WTC11 (cell line): ENCODE measurements around the gene SELENOV. TPM values are rescaled to one million over a fixed set of nuclear protein-coding genes. Genes with fewer than 3 reads are reported as not detected.

Source experiments
- ATAC-seq: fragments of 200-7000 bp; cut with Tn5 transposase; 2 replicates; pipeline ENCODE4 v1.10.0; 2021; ENCODE audit warnings: mild to moderate bottlenecking, moderate library complexity
- CTCF ChIA-PET: fragments of 300-600 bp; sonication (Branson Sonifier 250); formaldehyde crosslinking; loops from one replicate; lab custom pipeline; 2021; ENCODE audit warnings: antibody characterized with exemption; lab: Charles Lee
- POLR2A ChIA-PET: fragments of 350-600 bp; sonication (Branson Sonifier 250); formaldehyde crosslinking; loops from one replicate; lab custom pipeline; 2021; ENCODE audit warnings: antibody characterized with exemption; lab: Charles Lee
- DNase-seq: peaks from one replicate; pipeline ENCODE4 v3.0.0; 2021; ENCODE audit warnings: low spot score
- H3K27ac Mint-ChIP-seq: 2 replicates; pipeline ENCODE4 v1.8.0; 2021; ENCODE audit warnings: mixed read lengths
- H3K27me3 Mint-ChIP-seq: 2 replicates; pipeline ENCODE4 v1.8.0; 2021; ENCODE audit warnings: low read depth, mild to moderate bottlenecking, moderate library complexity, mixed read lengths
- H3K36me3 Mint-ChIP-seq: 2 replicates; pipeline ENCODE4 v1.8.0; 2021; ENCODE audit warnings: mixed read lengths
- H3K4me1 Mint-ChIP-seq: 2 replicates; pipeline ENCODE4 v1.8.0; 2022; ENCODE audit warnings: mixed read lengths
- H3K4me3 Mint-ChIP-seq: 2 replicates; pipeline ENCODE4 v1.8.0; 2021; ENCODE audit warnings: mild to moderate bottlenecking, moderate library complexity, mixed read lengths
- H3K9me3 Mint-ChIP-seq: 2 replicates; pipeline ENCODE4 v1.8.0; 2021; ENCODE audit warnings: mixed read lengths
- ATF2 ChIP-seq: sonication (generic); formaldehyde crosslinking; IDR thresholded peaks from 2 replicates; pipeline ENCODE4 v1.8.1; 2022; ENCODE audit warnings: low read depth, missing genetic modification reagents, borderline replicate concordance
- ATF3 ChIP-seq: sonication (generic); formaldehyde crosslinking; conservative IDR thresholded peaks from 2 replicates; pipeline ENCODE4 v1.8.1; 2022; ENCODE audit warnings: mild to moderate bottlenecking, missing genetic modification reagents
- CREM ChIP-seq: sonication (generic); formaldehyde crosslinking; IDR thresholded peaks from 2 replicates; pipeline ENCODE4 v1.8.1; 2022; ENCODE audit warnings: mild to moderate bottlenecking, missing genetic modification reagents, moderate library complexity
- ELF4 ChIP-seq: sonication (generic); formaldehyde crosslinking; IDR thresholded peaks from 2 replicates; pipeline ENCODE4 v1.8.1; 2022; ENCODE audit warnings: low read depth, mild to moderate bottlenecking, moderate library complexity, missing genetic modification reagents
- FOXJ3 ChIP-seq: sonication (generic); formaldehyde crosslinking; IDR thresholded peaks from 2 replicates; pipeline ENCODE4 v1.9.0; 2021; ENCODE audit warnings: missing genetic modification reagents, mild to moderate bottlenecking, borderline replicate concordance
- GABPB1 ChIP-seq: sonication (generic); formaldehyde crosslinking; IDR thresholded peaks from 2 replicates; pipeline ENCODE4 v1.8.1; 2023; ENCODE audit warnings: mild to moderate bottlenecking, missing genetic modification reagents
- IRF1 ChIP-seq: sonication (generic); formaldehyde crosslinking; IDR thresholded peaks from 2 replicates; pipeline ENCODE4 v1.8.0; 2023; ENCODE audit warnings: missing genetic modification reagents
- KAT7 ChIP-seq: sonication (generic); formaldehyde crosslinking; IDR thresholded peaks from 2 replicates; pipeline ENCODE4 v1.8.1; 2023; ENCODE audit warnings: missing genetic modification reagents, mild to moderate bottlenecking, borderline replicate concordance
- NR2C2 ChIP-seq: sonication (generic); formaldehyde crosslinking; IDR thresholded peaks from 2 replicates; pipeline ENCODE4 v1.8.0; 2022; ENCODE audit warnings: mild to moderate bottlenecking, missing genetic modification reagents
- OVOL2 ChIP-seq: fragments of 250-450 bp; sonication (Bioruptor Pico); IDR thresholded peaks from 2 replicates; pipeline ENCODE4 v1.9.0; 2021; ENCODE audit warnings: mild to moderate bottlenecking, borderline replicate concordance
- PREB ChIP-seq: sonication (generic); formaldehyde crosslinking; IDR thresholded peaks from 2 replicates; pipeline ENCODE4 v1.8.1; 2022; ENCODE audit warnings: mild to moderate bottlenecking, missing genetic modification reagents, moderate library complexity, borderline replicate concordance
- PRRX2 ChIP-seq: fragments of 250-450 bp; sonication (Bioruptor Pico); IDR thresholded peaks from 2 replicates; pipeline ENCODE4 v1.8.0; 2021; ENCODE audit warnings: mild to moderate bottlenecking
- TP53 ChIP-seq: sonication (generic); formaldehyde crosslinking; IDR thresholded peaks from 2 replicates; pipeline ENCODE4 v1.8.1; 2023; ENCODE audit warnings: mild to moderate bottlenecking, missing genetic modification reagents
- ZNF138 ChIP-seq: sonication (generic); formaldehyde crosslinking; conservative IDR thresholded peaks from 2 replicates; pipeline ENCODE4 v1.8.1; 2022; ENCODE audit warnings: mild to moderate bottlenecking, moderate library complexity, missing genetic modification reagents
- ZNF317 ChIP-seq: sonication (generic); formaldehyde crosslinking; IDR thresholded peaks from 2 replicates; pipeline ENCODE4 v1.8.1; 2023; ENCODE audit warnings: low read depth, mild to moderate bottlenecking, moderate library complexity, missing genetic modification reagents, borderline replicate concordance
- ZNF396 ChIP-seq: fragments of 250-450 bp; sonication (Bioruptor Pico); IDR thresholded peaks from 2 replicates; pipeline ENCODE4 v1.8.0; 2021; ENCODE audit warnings: mild to moderate bottlenecking, moderate library complexity, borderline replicate concordance
- total RNA-seq: library from RNA; stranded (reverse); gene quantifications from 3 replicates; pipeline ENCODE4 v1.2.3, GENCODE V29; 2021
- TF ChIP-seq, protein P1 (sequence below): sonication (generic); formaldehyde crosslinking; IDR thresholded peaks from 2 replicates; pipeline ENCODE4 v1.8.0; 2023; ENCODE audit warnings: missing genetic modification reagents, mild to moderate bottlenecking, borderline replicate concordance
- TF ChIP-seq, protein P2 (sequence below): sonication (generic); formaldehyde crosslinking; IDR thresholded peaks from 2 replicates; pipeline ENCODE4 v1.8.1; 2023; ENCODE audit warnings: mild to moderate bottlenecking, missing genetic modification reagents, borderline replicate concordance
- TF ChIP-seq, protein P3 (sequence below): fragments of 250-450 bp; sonication (Bioruptor Pico); IDR thresholded peaks from 2 replicates; pipeline ENCODE4 v1.9.0; 2021; ENCODE audit warnings: mild to moderate bottlenecking
- TF ChIP-seq, protein P4 (sequence below): sonication (generic); formaldehyde crosslinking; IDR thresholded peaks from 2 replicates; pipeline ENCODE4 v1.8.1; 2023; ENCODE audit warnings: mild to moderate bottlenecking, missing genetic modification reagents

Gene SELENOV
- total RNA-seq, 1 experiment from 2014 or later = 12.6 TPM

- DNase-seq (no peak), ATAC-seq (no peak)
- Mint-ChIP-seq H3K27ac (no peak overlapping the region), H3K27me3 (peaks cover 5% of the 10 kb centered on the region; the same call in 1 of the 2 replicates), H3K9me3 (no peaks in the 10 kb centered on the region), H3K36me3 (no peaks in the 10 kb centered on the region), H3K4me1 (peaks cover 19% of the 10 kb centered on the region), H3K4me3 (no peak overlapping the region)
- CTCF ChIA-PET = interaction anchor here (0.6 to 1.5 kb wide), 3 partner anchors 42 to 205 kb away, joined by 3 read pairs; no protein-coding TSS in a partner anchor
- TF ChIP-seq FOXJ3 (CRISPR knock-in tag) (no peak), CREM (CRISPR knock-in tag) (no peak), ZNF396 (CRISPR knock-in tag) (no peak), PREB (CRISPR knock-in tag) (no peak), GABPB1 (CRISPR knock-in tag) (no peak), KAT7 (CRISPR knock-in tag) (no peak), OVOL2 (CRISPR knock-in tag) (no peak), NR2C2 (no peak), TP53 (no peak), PRRX2 (CRISPR knock-in tag) (no peak), ATF3 (no peak), ZNF317 (CRISPR knock-in tag) (no peak), ATF2 (CRISPR knock-in tag) (no peak), ZNF138 (CRISPR knock-in tag) (no peak), IRF1 (CRISPR knock-in tag) (no peak), ELF4 (CRISPR knock-in tag) (no peak)
- TF ChIP-seq, protein P1, sequence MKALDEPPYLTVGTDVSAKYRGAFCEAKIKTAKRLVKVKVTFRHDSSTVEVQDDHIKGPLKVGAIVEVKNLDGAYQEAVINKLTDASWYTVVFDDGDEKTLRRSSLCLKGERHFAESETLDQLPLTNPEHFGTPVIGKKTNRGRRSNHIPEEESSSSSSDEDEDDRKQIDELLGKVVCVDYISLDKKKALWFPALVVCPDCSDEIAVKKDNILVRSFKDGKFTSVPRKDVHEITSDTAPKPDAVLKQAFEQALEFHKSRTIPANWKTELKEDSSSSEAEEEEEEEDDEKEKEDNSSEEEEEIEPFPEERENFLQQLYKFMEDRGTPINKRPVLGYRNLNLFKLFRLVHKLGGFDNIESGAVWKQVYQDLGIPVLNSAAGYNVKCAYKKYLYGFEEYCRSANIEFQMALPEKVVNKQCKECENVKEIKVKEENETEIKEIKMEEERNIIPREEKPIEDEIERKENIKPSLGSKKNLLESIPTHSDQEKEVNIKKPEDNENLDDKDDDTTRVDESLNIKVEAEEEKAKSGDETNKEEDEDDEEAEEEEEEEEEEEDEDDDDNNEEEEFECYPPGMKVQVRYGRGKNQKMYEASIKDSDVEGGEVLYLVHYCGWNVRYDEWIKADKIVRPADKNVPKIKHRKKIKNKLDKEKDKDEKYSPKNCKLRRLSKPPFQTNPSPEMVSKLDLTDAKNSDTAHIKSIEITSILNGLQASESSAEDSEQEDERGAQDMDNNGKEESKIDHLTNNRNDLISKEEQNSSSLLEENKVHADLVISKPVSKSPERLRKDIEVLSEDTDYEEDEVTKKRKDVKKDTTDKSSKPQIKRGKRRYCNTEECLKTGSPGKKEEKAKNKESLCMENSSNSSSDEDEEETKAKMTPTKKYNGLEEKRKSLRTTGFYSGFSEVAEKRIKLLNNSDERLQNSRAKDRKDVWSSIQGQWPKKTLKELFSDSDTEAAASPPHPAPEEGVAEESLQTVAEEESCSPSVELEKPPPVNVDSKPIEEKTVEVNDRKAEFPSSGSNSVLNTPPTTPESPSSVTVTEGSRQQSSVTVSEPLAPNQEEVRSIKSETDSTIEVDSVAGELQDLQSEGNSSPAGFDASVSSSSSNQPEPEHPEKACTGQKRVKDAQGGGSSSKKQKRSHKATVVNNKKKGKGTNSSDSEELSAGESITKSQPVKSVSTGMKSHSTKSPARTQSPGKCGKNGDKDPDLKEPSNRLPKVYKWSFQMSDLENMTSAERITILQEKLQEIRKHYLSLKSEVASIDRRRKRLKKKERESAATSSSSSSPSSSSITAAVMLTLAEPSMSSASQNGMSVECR (CRISPR knock-in tag) = no peak
- TF ChIP-seq, protein P2, sequence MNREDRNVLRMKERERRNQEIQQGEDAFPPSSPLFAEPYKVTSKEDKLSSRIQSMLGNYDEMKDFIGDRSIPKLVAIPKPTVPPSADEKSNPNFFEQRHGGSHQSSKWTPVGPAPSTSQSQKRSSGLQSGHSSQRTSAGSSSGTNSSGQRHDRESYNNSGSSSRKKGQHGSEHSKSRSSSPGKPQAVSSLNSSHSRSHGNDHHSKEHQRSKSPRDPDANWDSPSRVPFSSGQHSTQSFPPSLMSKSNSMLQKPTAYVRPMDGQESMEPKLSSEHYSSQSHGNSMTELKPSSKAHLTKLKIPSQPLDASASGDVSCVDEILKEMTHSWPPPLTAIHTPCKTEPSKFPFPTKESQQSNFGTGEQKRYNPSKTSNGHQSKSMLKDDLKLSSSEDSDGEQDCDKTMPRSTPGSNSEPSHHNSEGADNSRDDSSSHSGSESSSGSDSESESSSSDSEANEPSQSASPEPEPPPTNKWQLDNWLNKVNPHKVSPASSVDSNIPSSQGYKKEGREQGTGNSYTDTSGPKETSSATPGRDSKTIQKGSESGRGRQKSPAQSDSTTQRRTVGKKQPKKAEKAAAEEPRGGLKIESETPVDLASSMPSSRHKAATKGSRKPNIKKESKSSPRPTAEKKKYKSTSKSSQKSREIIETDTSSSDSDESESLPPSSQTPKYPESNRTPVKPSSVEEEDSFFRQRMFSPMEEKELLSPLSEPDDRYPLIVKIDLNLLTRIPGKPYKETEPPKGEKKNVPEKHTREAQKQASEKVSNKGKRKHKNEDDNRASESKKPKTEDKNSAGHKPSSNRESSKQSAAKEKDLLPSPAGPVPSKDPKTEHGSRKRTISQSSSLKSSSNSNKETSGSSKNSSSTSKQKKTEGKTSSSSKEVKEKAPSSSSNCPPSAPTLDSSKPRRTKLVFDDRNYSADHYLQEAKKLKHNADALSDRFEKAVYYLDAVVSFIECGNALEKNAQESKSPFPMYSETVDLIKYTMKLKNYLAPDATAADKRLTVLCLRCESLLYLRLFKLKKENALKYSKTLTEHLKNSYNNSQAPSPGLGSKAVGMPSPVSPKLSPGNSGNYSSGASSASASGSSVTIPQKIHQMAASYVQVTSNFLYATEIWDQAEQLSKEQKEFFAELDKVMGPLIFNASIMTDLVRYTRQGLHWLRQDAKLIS = no peak
- TF ChIP-seq, protein P3, sequence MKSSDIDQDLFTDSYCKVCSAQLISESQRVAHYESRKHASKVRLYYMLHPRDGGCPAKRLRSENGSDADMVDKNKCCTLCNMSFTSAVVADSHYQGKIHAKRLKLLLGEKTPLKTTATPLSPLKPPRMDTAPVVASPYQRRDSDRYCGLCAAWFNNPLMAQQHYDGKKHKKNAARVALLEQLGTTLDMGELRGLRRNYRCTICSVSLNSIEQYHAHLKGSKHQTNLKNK = no peak
- TF ChIP-seq, protein P4, sequence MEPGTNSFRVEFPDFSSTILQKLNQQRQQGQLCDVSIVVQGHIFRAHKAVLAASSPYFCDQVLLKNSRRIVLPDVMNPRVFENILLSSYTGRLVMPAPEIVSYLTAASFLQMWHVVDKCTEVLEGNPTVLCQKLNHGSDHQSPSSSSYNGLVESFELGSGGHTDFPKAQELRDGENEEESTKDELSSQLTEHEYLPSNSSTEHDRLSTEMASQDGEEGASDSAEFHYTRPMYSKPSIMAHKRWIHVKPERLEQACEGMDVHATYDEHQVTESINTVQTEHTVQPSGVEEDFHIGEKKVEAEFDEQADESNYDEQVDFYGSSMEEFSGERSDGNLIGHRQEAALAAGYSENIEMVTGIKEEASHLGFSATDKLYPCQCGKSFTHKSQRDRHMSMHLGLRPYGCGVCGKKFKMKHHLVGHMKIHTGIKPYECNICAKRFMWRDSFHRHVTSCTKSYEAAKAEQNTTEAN (CRISPR knock-in tag) = no peak
- POLR2A ChIA-PET = no interaction called here
These were observed 30.0 kb downstream of the SELENOV start for GRCh38 chr19:39544911-39545310.
